Bronchial epithelial cell (primary cell): ENCODE results near the gene CFAP119. TPM values are rescaled to one million over a fixed set of nuclear protein-coding genes. Genes with fewer than 3 reads are reported as not detected.

Source experiments
- DNase-seq: peaks from one replicate; pipeline ENCODE4 v3.0.0-alpha.2; 2010; ENCODE audit warnings: low read depth
- FAIRE-seq: peaks from 2 replicates; lab custom pipeline; 2011; peaks lifted over from hg19 to GRCh38; lab: Jason Lieb, UNC
- H3K27me3 ChIP-seq: 2 replicates; pipeline ENCODE4 v1.5.1; 2011; ENCODE audit warnings: low read length; ENCODE audit not compliant: control insufficient read depth, insufficient read depth
- H3K36me3 ChIP-seq: 2 replicates; pipeline ENCODE4 v1.5.1; 2011; ENCODE audit warnings: low read length; ENCODE audit not compliant: control insufficient read depth, insufficient read depth
- H3K4me3 ChIP-seq: 2 replicates; pipeline ENCODE4 v1.5.1; 2011; ENCODE audit warnings: mild to moderate bottlenecking, low read depth, low read length, control low read depth
- CTCF ChIP-seq: IDR thresholded peaks from 2 replicates; pipeline ENCODE4 v1.5.1; 2011; ENCODE audit warnings: mild to moderate bottlenecking, moderate library complexity, low read length, control low read depth, inconsistent platforms; ENCODE audit not compliant: insufficient read depth, severe bottlenecking
- total RNA-seq: library from RNA; depleted of rRNA; stranded (reverse); fragments of >200 nt; gene quantifications from 2 replicates; pipeline ENCODE4 v1.2.1, GENCODE V29; 2014

Gene CFAP119
- total RNA-seq, 1 donor from 2014 or later: 1.1 TPM

DNA sequence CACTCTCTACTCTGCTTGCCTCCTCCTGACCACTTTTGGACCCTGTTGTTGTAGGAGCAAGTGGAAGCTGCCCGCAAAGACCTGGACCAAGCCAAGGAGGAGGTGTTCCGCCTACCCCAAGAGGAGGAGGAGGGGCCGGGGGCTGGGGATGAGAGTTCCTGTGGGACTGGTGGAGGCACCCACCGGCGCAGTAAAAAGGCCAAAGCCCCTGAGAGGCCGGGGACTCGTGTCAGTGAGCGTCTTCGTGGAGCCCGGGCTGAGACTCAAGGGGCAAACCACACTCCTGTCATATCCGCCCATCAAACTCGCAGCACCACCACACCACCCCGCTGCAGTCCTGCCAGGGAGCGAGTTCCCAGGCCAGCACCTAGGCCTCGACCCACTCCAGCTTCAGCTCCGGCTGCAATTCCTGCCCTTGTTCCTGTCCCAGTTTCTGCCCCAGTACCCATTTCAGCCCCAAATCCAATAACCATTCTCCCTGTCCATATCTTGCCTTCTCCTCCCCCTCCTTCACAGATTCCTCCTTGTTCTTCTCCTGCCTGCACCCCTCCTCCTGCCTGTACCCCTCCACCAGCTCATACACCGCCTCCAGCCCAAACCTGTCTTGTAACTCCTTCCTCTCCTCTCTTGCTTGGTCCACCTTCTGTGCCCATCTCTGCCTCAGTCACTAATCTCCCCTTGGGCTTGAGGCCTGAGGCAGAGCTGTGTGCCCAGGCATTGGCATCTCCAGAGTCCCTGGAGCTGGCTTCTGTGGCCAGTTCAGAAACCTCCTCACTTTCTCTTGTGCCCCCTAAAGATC lies 24.7 kb downstream of the CFAP119 start:
- Histone ChIP-seq H3K27me3 (no peaks in the 10 kb centered on the region), H3K4me3 (no peak overlapping the region), H3K36me3 (peaks cover 41% of the 10 kb centered on the region)
- no peak for TF ChIP-seq CTCF
- no peak for FAIRE-seq
- no peak for DNase-seq

DNA sequence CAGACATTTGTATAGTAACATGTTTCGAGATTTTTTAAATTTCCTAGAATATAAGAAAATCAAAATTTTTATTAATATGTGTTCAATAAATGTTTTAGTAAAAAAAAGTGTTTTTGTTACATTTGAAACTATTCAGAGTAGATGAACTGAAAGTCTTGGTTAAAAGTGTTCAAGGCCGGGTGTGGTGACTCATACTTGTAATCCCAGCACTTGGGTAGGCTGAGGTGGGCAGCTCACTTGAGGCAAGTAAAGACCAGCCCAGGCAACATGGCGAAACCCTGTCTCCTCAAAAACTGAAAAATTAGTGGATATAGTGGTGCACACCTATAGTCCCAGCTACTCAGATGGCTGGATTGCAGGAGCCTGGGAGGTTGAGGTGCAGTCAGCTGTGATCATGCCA lies 30.5 kb downstream of the CFAP119 start:
- no peak for FAIRE-seq
- DNase-seq: peak; percentile 76
- H3K36me3 ChIP-seq: peaks cover 38% of the 10 kb centered on the region
- H3K4me3 ChIP-seq: no peak overlapping the region
- TF ChIP-seq CTCF: no peak
- no peaks in the 10 kb centered on the region for H3K27me3 ChIP-seq

DNA sequence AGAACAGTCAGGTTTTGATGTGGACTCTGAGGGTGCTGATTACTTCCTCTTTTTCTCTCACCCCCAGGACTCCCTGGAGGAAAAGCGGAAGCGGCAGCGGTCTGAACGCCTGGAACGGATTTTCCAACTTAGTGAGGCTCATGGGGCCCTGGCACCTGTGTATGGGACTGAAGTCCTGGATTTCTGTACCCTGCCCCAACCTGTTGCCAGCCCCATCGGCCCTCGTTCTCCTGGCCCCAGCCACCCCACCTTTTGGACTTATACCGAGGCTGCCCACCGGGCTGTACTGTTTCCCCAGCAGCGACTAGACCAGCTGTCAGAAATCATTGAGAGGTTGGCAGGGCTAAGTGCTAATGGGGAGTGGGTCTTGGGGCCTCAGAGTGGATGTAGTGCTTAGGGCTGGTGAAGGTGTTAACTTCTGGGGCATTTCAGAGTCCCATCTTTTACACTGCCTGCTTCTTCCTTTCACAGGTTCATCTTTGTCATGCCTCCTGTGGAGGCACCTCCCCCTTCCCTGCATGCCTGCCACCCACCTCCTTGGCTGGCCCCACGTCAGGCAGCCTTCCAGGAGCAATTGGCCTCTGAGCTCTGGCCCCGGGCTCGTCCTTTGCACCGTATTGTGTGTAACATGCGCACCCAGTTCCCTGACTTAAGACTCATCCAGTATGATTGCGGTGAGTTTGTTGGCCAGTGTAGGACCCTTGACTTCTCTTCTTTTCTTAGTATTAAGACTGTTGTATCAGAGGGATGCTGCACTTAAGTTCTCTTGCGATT lies 32.8 kb downstream of the CFAP119 start:
- Histone ChIP-seq H3K4me3 (no peak overlapping the region), H3K27me3 (no peaks in the 10 kb centered on the region), H3K36me3 (peaks cover 31% of the 10 kb centered on the region)
- TF ChIP-seq CTCF: no peak
- FAIRE-seq (no peak), DNase-seq (no peak)

GRCh38 chr16:30728321-30728720 lies 33.5 kb downstream of the CFAP119 start:
- no peak for TF ChIP-seq CTCF
- no peak for FAIRE-seq
- no peaks in the 10 kb centered on the region for H3K27me3 ChIP-seq
- no peak overlapping the region for H3K4me3 ChIP-seq
- no peak for DNase-seq
- H3K36me3 ChIP-seq: peaks cover 30% of the 10 kb centered on the region

- Histone ChIP-seq H3K36me3 (peaks cover 44% of the 10 kb centered on the region), H3K4me3 (no peak overlapping the region), H3K27me3 (no peaks in the 10 kb centered on the region)
- DNase-seq: no peak
- TF ChIP-seq CTCF: no peak
- no peak for FAIRE-seq
Observed at GRCh38 chr16:30725418-30725792, 36.5 kb downstream of the CFAP119 start.
